Ureter (tissue), 1 donor: ENCODE measurements around the gene APLP1. TPM values are rescaled to one million over a fixed set of nuclear protein-coding genes. Genes with fewer than 3 reads are reported as not detected.
"Not testable (repeated sequence)": the region's sequence is repeated elsewhere in the genome, so short reads cannot be mapped to it uniquely, and the experiment has no call there.

Source experiments
- DNase-seq: peaks from one replicate; pipeline ENCODE4 v3.0.0-alpha.2; 2020; ENCODE audit warnings: low spot score
- total RNA-seq: library from RNA; stranded (reverse); gene quantifications from one replicate; pipeline ENCODE4 v1.2.4, GENCODE V29; 2023
- donor health status: DM: yes; HTN: yes; CAD: no.

Gene APLP1
- total RNA-seq = 6.2 TPM

DNA sequence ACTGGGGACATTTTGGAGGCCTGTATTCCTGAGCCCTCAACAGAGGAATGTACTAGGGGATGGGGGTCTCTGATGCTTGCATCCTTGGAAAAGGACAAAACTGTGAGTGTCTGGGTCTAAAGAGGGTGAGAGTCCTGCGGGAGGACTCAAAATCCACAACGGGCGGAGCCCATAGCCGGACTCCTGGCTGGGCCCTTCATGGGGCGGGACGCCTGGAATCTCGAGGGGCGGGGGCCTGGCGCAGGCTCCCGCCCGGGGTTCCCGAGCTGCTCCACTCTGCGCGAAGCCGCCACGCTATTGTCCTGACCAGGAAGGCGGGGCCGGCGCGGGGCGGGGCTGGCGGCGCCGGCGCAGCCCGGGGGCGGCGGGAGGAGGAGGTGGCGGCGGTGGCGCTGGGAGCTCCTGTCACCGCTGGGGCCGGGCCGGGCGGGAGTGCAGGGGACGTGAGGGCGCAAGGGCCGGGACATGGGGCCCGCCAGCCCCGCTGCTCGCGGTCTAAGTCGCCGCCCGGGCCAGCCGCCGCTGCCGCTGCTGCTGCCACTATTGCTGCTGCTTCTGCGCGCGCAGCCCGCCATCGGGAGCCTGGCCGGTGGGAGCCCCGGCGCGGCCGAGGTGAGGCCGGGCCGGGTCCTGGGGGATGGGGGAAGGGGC, at the start of gene APLP1:
Gene APLP1, plus strand, starts transcription at position 403 of the 651 bp plus-strand sequence. Its CDS starts 63 bp downstream, at position 466.
- peak; percentile 59 for DNase-seq

DNA sequence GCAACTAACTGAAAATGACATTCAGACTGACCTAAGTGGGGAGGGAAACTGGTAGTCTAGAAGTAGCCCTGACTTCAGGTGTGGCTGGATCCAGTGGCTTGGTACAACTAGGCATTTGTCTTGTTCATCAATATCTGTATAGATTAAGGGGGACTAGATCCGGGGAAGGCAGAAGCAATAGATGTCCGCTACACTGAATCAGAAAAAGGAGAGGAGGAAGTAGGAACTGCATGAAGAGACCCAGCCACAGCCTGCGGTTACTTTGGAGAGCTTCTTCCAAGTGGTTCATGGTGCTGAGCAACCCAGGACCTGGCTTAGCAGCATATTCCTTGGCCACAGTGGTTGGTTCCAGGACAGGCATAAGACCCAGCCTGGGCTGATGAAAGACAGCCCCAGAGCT, 45.8 kb upstream of the APLP1 start:
- no peak for DNase-seq

DNA sequence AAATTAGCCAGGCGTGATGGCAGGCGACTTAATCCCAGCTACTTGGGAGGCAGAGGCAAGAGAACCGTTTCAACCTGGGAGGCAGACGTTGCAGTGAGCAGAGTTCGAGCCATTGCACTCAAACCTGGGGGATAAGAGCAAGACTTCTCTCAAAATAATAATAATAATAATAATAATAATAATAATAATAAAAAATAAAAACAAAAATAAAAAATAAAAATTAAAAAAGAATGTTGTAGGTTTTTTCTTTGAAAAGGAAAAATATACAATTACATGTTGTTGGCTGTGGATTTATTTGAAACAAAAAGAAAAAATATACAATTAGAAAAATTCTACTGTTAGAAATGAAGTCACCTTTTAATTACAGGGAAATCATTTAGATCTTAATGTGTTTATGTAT, 44.2 kb upstream of the APLP1 start:
- no peak for DNase-seq

DNA sequence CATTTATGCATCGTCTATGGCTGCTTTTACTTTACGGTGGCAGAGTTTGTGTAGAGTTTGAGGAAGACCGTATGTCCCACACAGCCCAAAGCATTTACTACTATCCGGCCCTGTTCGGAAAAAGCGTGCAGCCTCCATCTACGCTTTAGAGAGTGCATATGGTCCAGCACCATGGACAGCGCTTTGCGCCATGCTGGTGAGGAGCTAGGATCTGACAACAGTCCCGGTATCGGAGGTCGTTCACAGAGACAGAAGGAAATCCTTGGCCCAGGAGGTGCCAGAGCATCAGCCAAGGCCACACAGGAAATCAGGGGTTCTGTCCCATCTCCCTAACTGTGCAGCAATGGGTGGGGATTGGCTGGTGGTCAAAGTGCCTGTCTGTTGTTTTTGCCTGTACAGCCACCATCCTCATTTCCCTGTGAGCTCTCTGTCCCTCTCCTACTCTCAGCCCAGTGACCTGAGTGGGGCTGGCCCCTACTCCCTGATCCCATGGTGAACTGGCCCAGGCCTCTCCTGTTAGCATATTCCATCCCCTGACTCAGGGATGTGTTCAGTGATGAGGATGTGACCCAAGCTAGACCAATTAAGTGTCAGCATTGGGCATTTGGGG, 39.6 kb upstream of the APLP1 start:
- DNase-seq = no peak

DNA sequence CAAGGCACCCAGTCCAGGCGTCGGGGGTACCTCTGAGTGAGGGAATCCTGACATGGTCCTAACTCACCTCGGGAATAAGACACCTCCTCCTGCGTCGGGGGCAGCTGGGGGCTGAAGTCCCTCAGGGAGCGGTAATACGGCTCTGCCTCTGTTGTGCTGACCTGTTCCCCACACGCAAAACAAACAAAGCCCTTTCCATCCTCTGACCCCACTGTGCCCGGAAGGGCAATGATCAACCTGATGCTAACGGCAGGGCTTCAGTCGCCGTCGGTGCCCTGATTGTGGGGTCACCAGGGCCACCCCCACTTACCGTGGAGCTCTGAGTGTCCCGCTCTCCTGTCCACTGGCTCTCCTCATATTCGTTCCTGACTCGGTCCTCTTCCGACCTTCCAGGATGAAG, 37.4 kb upstream of the APLP1 start:
- no peak for DNase-seq

DNA sequence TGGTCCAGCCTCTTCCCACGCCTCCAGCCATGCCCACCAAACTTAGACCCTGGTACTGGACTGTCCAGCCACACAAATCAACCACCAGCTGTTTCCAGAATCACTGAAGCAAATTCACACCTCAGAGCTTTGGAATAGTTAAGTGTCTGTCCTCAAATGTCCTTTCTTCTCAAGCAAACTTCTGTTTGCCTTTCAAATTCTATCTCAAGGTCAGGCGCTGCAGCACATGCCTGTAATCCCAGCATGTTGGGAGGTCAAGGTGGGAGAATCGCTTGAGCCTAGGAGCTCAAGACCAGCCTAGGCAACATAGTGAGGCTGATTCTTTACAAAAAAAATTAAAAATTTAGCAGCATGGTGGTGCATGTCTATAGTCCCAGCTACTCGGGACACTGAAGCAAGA, 36.3 kb upstream of the APLP1 start:
- no peak for DNase-seq

DNA sequence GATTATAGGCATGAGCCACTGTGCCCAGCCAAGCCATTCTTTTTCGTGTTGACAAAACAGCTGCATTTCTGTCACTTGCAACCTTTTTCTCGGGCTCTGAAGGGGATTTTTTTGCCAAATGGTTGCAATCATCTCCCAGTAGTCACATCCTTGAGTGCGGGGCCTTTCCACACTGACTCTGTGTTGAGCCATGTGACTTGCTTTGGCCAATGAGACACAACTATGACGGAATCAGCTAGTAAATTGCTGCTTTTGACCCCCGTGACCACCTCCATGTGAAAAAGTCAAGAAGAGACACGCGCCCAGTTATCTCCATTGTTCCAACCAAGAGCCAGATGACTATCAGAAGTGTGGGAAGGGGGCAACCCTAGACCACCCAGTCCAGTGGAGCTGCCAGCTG, 34.4 kb upstream of the APLP1 start:
- no peak for DNase-seq

DNA sequence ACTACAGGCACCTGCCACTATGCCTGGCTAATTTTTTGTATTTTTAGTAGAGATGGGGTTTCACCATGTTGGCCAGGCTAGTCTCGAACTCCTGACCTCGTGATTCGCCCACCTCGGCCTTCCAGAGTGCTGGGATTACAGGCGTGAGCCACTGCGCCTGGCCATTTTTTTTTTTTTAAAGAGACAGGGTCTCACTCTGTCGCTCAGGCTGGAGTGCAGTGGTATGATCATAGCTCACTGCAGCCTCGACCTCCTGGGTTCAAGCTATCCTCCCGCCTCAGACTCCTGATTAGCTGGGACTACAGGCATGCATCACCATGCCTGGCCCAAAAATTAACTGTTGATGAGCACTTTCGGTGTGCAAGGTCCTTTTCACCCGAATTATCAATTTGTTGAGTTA, 32.3 kb upstream of the APLP1 start:
- not testable (repeated sequence) for DNase-seq

DNA sequence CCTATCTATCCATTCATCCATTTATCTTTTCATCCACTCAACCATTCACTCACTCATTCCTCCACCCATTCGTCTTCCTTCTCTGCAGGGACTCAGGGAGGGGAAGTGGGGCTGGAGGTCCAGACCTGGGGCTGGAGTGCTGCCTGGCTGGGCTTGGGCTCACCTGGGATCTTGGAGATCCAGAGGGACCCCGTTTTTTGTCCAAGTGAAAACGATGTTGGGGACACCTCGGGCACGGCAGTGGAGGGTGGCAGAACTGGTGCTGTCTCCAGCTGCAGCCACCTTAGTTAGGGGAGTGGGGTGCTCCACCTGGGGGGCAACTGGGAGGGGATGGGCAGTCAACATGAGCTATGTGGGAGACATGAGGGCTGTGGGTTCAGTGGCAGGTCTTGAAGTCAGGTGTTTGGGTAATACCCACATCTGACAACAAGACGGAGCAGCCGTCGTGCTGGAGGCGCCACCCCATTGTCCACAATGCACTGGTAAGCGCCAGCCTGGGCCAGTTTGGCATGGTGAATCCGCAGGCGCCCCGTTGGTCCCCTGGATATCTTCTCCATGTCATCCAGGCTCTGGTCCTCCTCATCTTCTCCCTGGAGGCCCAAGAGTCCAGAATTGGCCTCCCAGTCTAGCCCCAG, 26.3 kb upstream of the APLP1 start:
- no peak for DNase-seq

DNA sequence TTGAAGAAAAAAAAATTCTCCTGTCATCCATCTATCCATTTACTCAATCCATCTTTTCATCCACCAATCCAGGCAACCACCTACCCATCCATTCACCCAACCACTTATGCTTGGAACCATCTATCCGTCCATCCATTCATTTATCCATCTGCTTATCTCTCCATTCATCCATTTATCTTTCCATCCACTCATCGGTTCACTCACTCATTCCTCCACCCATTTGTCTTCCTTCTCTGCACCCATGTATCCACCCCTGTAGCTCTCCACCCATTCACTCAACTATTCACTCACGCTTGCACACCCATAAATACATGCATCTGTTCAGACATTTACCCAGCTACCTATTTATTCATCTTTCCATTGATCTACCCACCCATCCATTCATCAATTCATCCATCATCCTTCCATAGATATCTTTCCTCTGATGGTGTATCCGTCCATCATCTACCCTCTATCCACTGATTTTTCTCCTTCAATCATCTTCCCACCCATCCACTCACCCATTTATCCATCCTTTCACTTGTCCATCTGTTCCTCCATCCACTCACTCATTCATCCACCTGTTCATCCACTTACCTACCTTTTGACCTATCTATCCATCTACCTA, 25.6 kb upstream of the APLP1 start:
- no peak for DNase-seq

DNA sequence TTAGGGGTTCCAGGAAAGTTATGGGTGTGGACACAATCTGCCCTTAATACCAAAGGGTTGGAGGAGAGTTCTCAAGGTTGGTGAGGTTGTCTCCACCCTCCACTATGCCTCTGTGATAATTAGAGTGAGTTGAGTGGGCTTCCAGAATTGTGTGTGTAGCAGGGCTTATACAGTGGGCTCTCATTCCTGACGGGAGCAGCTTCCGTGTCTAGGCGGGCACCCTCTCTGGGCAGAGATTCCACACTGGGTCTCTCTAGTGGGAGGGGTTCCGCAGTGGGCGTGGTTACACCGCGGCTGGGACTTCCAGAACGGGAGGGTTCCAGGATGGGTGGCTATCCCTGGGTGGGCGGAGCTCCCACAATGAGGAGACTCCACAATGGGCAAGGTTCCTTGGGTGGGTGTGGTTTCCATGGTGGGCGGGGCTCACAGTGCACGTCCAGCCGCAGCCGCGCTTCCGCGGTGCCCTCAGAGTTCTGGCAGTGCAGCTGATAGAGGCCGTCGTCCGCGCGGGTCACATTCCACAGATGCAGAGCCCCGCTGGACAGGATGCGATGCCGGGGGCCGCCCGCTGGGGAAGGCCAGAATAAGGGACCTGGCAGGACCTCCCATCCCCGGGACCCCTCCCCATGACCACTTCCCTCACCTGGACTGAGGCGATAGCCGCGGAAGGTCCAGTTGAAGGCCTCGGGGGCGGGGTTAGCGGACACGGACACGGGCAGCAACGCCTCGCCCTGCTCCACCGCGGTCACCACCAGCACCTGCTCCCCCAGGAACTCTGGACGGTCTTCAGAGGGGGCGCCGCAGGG, 24.5 kb upstream of the APLP1 start:
- DNase-seq = no peak

DNA sequence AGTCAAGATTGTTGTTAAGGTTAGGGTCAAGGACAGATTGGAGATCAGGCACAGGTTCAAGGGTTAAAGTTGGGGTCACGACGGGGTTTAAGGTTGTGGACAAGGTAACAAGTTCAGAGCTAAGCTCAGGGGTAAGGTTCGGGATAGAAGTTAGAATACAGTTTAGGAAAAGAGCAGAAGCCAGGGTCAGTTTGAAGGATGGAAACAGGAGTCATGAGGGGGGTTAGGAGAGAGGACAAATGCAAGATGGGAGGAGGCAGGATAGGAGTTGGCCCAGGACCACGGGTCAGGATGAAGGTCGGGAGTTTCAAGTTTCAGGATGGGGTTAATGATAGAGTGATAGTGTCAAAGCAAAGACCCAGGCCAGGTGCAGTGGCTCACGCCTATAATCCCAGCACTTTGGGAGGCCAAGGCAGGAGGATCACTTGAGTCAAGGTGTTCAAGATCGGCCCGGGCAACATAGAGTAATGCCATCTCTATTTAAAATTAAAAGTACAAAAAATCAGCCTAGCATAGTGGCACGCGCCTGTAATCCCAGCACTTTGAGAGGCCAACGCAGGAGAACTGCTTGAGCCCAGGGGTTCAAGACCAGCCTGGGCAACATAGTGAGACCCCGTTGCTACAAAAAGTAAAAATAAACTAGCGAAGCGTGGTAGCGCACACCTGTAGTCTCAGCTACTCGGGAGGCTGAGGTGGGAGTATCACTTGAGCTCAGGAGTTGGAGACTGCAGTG, 23.7 kb upstream of the APLP1 start:
- no peak for DNase-seq

DNA sequence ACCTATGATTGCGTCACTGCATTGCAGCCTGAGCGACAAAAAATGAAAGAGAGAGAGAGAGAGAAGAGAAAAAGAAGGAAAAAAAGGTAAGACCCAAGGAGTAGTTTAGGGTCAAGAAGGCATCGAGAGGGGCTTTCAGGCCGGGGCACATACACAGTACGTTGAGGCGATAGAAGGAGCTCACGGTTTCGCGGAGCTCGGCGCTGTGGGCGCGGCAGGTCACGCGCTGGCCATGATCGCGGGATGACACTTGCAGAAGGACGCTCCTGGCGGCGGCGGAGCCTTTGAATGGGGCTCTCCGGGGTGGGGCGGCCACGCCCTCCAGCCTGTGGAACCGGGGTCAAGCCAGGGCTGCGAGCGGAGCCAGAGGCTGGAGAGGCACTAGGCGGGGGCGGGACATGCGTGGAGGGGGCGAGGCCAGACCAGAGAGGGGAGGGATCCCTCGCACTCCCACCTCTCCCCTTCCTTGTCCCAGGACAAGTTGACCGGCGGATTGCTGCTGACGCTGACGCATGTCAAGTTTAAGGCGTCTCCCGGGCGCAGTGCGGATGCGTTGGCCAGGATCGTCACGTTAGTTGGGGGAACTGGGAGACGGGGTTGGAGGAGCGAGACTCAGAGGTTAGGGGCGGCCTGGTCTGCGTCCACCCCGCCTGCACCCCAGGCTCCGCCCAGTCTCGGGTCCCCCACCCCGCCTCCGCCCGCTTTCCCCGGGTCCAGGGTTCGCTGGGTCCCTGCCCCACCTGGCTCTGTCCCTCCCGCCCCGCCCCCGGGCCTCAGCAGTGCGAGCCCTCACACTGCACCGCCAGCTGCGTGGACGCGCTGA, 22.9 kb upstream of the APLP1 start:
- DNase-seq = no peak

DNA sequence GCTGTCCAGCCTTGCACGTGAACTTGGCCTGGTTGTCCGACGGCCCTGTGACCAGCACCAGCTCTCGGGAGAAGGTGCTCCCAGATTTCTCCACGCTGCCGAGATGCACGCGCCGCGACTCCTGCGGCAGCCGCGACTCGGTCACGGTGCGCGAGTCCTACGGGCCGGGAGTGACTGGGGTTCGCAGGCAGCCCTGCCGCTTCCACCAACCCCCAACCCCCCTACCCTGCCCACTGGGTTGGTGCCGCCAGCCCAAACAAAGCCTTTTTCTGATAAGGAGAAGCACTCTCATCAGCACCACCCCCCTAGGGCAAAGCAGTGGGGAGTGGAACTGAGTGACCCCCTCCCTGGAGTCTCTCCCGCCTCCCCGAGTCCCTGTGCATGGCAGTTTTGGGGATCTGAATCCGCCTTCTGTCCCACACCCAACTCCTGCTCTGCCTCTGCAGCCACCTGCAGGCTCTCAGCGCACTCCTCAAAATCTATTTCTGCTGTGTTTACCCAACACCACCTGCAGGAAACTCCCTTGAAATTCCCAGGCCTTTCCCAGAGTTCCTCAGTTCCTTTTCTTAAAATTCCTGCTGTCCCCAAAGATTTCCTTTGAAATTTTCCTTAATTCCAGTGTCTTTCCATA, 22.2 kb upstream of the APLP1 start:
- DNase-seq = no peak

DNA sequence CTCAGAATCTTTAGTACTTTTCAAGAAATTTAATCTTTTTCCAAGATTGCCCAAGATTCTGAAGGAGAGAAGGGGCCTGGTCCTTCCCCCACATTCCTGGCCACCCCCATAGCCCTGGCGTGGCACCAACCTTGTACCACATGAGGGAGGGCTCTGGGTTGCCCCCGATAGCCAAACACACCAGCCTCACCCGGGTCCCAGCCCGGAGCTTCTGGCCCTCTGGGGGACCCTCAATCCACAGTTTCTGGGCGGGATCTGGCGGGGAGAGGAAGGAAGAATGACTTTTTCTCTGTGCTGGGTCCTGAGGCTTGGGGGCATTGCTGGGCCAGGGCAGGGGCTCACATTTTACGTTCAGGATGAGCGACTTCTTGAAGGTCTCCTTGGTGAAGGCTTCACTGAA, 20.5 kb upstream of the APLP1 start:
- DNase-seq = no peak

DNA sequence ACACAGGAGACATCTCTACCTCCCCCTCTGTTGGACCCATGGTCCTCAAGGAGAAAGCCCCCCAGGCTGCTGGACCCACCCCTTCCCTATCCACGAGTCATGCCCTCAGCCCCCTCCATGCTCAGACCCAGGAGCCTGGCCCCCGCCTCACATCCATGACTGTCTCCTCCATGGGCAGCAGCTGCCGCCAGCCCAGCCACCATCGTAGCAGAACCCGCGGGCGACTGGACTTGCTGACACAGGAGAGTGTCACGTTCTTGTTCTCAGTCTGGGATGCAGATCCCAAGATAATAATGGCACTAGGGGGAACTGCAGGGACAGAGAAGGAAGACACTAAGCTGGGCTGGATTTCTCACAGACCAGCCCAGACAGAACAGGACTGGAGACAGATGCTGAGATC, 19.9 kb upstream of the APLP1 start:
- DNase-seq = no peak

DNA sequence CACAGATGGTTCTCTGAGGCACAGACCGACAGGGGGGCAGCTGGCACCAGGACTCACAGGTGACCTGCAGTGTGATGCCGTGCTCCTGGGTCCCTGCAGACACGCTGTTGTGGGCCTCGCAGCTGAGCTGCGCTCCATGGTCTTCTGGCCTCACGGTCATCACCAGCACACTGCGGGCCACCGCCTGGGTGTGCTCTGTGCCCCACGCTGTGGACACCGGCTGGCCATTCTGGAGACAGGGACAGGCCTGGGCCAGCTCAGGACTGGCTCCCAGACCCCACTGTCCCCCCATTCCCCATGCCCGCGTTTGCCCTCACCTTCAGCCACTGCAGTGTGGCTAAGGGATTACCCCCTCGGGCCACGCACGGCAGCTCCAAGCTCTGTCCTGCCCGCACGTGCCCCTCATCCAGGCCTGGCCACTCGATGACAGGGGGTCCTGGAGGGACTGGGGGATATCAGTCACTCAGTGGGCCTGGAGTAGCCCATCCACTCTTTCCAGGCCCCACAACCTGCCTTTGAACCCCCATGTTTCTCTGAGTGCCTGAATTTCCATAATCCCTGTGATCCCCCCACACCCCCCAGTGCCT, 19.4 kb upstream of the APLP1 start:
- DNase-seq = no peak

DNA sequence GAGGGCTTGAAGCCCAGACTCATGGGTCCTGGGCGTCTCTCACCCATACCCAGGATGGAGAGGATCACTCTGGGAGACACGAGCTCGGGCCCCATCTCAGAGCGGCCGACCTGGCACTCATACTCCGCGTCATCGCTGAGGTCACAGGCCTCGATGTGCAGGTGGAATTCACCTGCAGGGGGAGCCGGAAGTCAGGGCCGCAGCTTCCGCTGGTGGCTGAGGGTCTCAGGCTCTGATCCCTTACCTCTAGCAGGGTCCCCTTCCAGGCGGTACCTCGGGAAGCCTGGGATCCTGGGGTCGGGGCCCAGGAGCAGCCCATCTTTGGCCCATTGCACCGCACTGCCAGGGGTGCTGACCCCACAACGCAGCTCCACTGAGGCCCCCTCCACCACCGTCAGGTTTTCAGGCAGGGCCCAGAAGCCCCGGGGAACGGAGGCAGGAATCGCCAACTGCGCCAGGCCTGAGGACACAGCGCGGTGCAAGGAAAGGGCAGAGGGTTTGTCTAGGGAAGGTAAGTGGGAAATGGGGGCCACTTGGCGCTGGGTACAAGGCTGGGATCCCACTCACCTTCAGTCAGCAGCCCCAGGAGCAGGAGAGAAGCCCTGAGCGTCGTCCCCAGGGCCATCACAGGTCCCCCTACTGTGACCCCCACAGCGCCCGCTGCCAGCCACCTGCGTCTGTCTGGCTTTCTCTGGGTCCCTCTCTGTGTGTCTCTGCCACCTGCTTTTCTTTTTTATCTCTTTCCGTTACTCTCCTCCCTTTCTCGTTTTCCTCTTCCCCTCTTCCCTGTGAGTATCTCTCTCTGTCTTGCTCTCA, 17.0 kb upstream of the APLP1 start:
- no peak for DNase-seq
